Measurements from ENCODE around the gene FPR3. TPM values are rescaled to one million over a fixed set of nuclear protein-coding genes. Genes with fewer than 3 reads are reported as not detected.

The FPR3 gene
- total and polyA plus RNA-seq, 2 donors (not counting 1 experiment from before 2014, with no cell fraction given): 0.44 TPM; not detected in 1

- H3K4me3 Mint-ChIP-seq: no peak overlapping the region
- Histone ChIP-seq H3K4me2 (replicated peaks; ENCODE audit: low read depth, low read length, poor library complexity, severe bottlenecking) (no peak overlapping the region), H3K79me2 (ENCODE audit: control insufficient read depth, insufficient read depth, low read length) (no peaks in the 10 kb centered on the region), H3K9me3 (ENCODE audit: control extremely low read depth in 1 of 3, control insufficient read depth in 2 of 3, insufficient read depth in 1 of 3, low read length in 2 of 3) (peaks cover 2 to 4% (median 3%) of the 10 kb centered on the region in 3 donors), H4K20me1 (ENCODE audit: control insufficient read depth, insufficient read depth, low read length, poor library complexity, severe bottlenecking) (no peaks in the 10 kb centered on the region), H2AFZ (ENCODE audit: insufficient read depth, low read depth, low read length, poor library complexity, severe bottlenecking) (no peak overlapping the region), H3K27me3 (replicated peaks in 1 of 4; ENCODE audit: control extremely low read depth in 1 of 4, control insufficient read depth in 3 of 4, insufficient read depth in 4 of 4, low read length in 3 of 4) (peaks cover 0 to 7% (median 3%) of the 10 kb centered on the region in 4 experiments), H3K4me3 (ENCODE audit: control extremely low read depth in 1 of 5, extremely low read depth in 1 of 5, insufficient read depth in 1 of 5, low read depth in 2 of 5, low read length in 4 of 5) (no peak overlapping the region), H3K27ac (ENCODE audit: low read length in 2 of 2) (no peak overlapping the region), H3K36me3 (replicated peaks in 1 of 2; ENCODE audit: control extremely low read depth in 1 of 2, control insufficient read depth in 1 of 2, extremely low read depth in 1 of 2, insufficient read depth in 2 of 2, low read length in 1 of 2) (no peaks in the 10 kb centered on the region), H3K4me1 (ENCODE audit: control insufficient read depth in 2 of 2, insufficient read depth in 2 of 2, low read length in 2 of 2) (peaks cover 0 to 6% of the 10 kb centered on the region in 2 donors), H3K9ac (ENCODE audit: low read length) (no peak overlapping the region)
- DNase-seq (no peak), ATAC-seq (ENCODE audit: low read depth) (no peak)
- no peak overlapping the region for H3K27ac Mint-ChIP-seq
- WGBS (ENCODE audit: insufficient coverage): 100% methylated on average over 1 of the region's 3 CpGs
- CTCF ChIA-PET: no interaction called here
- TF ChIP-seq CTCF (IDR thresholded peaks at IDR 0.05): no peak
- TF ChIP-seq EZH2 (IDR thresholded peaks at IDR 0.05; ENCODE audit: borderline replicate concordance, insufficient read depth, low read depth, low read length, poor library complexity, severe bottlenecking): no peak
- peaks cover 5% of the 10 kb centered on the region for H3K4me1 Mint-ChIP-seq
- peaks cover 28% of the 10 kb centered on the region for H3K27me3 Mint-ChIP-seq
- no peaks in the 10 kb centered on the region for H3K9me3 Mint-ChIP-seq (ENCODE audit: insufficient read depth)
- POLR2A ChIA-PET: no interaction called here
- intact Hi-C loops (cut with micrococcal nuclease): no loop called here
Measured at GRCh38 chr19:51781999-51782398, 13.0 kb upstream of the FPR3 start.

GRCh38 chr19:51783372-51783771 lies 11.6 kb upstream of the FPR3 start:
- ChIA-PET POLR2A (no interaction called here), CTCF (no interaction called here)
- H3K4me2 ChIP-seq (replicated peaks; ENCODE audit: low read depth, low read length, poor library complexity, severe bottlenecking): no peak overlapping the region
- DNase-seq (no peak), ATAC-seq (ENCODE audit: low read depth) (no peak)
- Mint-ChIP-seq H3K4me1 (peaks cover 3% of the 10 kb centered on the region), H3K27ac (no peak overlapping the region), H3K27me3 (peaks cover 18% of the 10 kb centered on the region), H3K9me3 (ENCODE audit: insufficient read depth) (no peaks in the 10 kb centered on the region), H3K4me3 (no peak overlapping the region)
- H3K9ac ChIP-seq (ENCODE audit: low read length): no peak overlapping the region
- H3K79me2 ChIP-seq (ENCODE audit: control insufficient read depth, insufficient read depth, low read length): no peaks in the 10 kb centered on the region
- no peak overlapping the region for H3K4me3 ChIP-seq (ENCODE audit: control extremely low read depth in 1 of 5, extremely low read depth in 1 of 5, insufficient read depth in 1 of 5, low read depth in 2 of 5, low read length in 4 of 5)
- H2AFZ ChIP-seq (ENCODE audit: insufficient read depth, low read depth, low read length, poor library complexity, severe bottlenecking): no peak overlapping the region
- no peak overlapping the region for H3K27ac ChIP-seq (ENCODE audit: low read length in 2 of 2)
- no CpG with 5 or more reads among the region's 3 CpGs for WGBS (ENCODE audit: insufficient coverage)
- TF ChIP-seq EZH2 (IDR thresholded peaks at IDR 0.05; ENCODE audit: borderline replicate concordance, insufficient read depth, low read depth, low read length, poor library complexity, severe bottlenecking) (no peak), CTCF (IDR thresholded peaks at IDR 0.05) (no peak)
- no peaks in the 10 kb centered on the region for H4K20me1 ChIP-seq (ENCODE audit: control insufficient read depth, insufficient read depth, low read length, poor library complexity, severe bottlenecking)
- peaks cover 2 to 5% (median 3%) of the 10 kb centered on the region in 3 donors for H3K9me3 ChIP-seq (ENCODE audit: control extremely low read depth in 1 of 3, control insufficient read depth in 2 of 3, insufficient read depth in 1 of 3, low read length in 2 of 3)
- no peaks in the 10 kb centered on the region for H3K36me3 ChIP-seq (replicated peaks in 1 of 2; ENCODE audit: control extremely low read depth in 1 of 2, control insufficient read depth in 1 of 2, extremely low read depth in 1 of 2, insufficient read depth in 2 of 2, low read length in 1 of 2)
- H3K4me1 ChIP-seq (ENCODE audit: control insufficient read depth in 2 of 2, insufficient read depth in 2 of 2, low read length in 2 of 2): no peaks in the 10 kb centered on the region
- intact Hi-C loops (cut with micrococcal nuclease): no loop called here
- H3K27me3 ChIP-seq (replicated peaks in 1 of 4; ENCODE audit: control extremely low read depth in 1 of 4, control insufficient read depth in 3 of 4, insufficient read depth in 4 of 4, low read length in 3 of 4): peaks cover 0 to 4% (median 3%) of the 10 kb centered on the region in 4 experiments
